Naive thymus-derived CD8-positive, alpha-beta T cell (primary cell): Measurements from ENCODE around the gene NKTR. TPM values are rescaled to one million over a fixed set of nuclear protein-coding genes. Genes with fewer than 3 reads are reported as not detected.

Source experiments
- ATAC-seq, 2 donors: fragments of 150-1000 bp; cut with Tn5 transposase in 1 of 2; sonication (Bioruptor Pico), chemical (Tn5 transposase) in 1 of 2; 1 replicate in 1 of 2; 2 replicates in 1 of 2; pipeline ENCODE4 v1.10.0; 2021; ENCODE audit warnings: mild to moderate bottlenecking in 2 of 2, moderate library complexity in 2 of 2
- POLR2A ChIA-PET: fragments of 350-600 bp; sonication (Branson Sonifier 250); formaldehyde crosslinking; loops from one replicate; lab custom pipeline; 2021; ENCODE audit warnings: antibody characterized with exemption; lab: Charles Lee
- DNase-seq, 10 donors: peaks; one replicate each; pipeline versions ENCODE4 v3.0.0 to v3.0.0-alpha.2; 2020 to 2022
- H3K27ac Mint-ChIP-seq, 10 donors: one replicate each; pipeline ENCODE4 v1.8.0; 2020 to 2022; ENCODE audit warnings: mild to moderate bottlenecking in 10 of 10, mixed read lengths in 10 of 10, moderate library complexity in 4 of 10, inconsistent platforms in 1 of 10
- H3K27me3 Mint-ChIP-seq, 5 donors: one replicate each; pipeline ENCODE4 v1.8.0; 2021 to 2022; ENCODE audit warnings: mixed read lengths in 5 of 5
- H3K36me3 Mint-ChIP-seq, 3 donors: one replicate each; pipeline ENCODE4 v1.8.0; 2020 to 2022; ENCODE audit warnings: mixed read lengths in 3 of 3, mild to moderate bottlenecking in 2 of 3, inconsistent platforms in 1 of 3
- H3K4me1 Mint-ChIP-seq, 4 donors: one replicate each; pipeline ENCODE4 v1.8.0; 2021 to 2022; ENCODE audit warnings: mixed read lengths in 4 of 4
- H3K4me3 Mint-ChIP-seq, 10 donors: one replicate each; pipeline ENCODE4 v1.8.0; 2020 to 2022; ENCODE audit warnings: mild to moderate bottlenecking in 10 of 10, mixed read lengths in 10 of 10, moderate library complexity in 6 of 10, inconsistent platforms in 1 of 10
- H3K9me3 Mint-ChIP-seq, 9 donors: one replicate each; pipeline ENCODE4 v1.8.0; 2020 to 2022; ENCODE audit warnings: mixed read lengths in 9 of 9, mild to moderate bottlenecking in 3 of 9, inconsistent platforms in 1 of 9, moderate library complexity in 1 of 9
- polyA plus RNA-seq, 3 donors: library from polyadenylated mRNA; unstranded; fragments of 300-500 nt; fragmentation: Illumina TruSeq; gene quantifications; one replicate each; pipeline ENCODE4 v1.2.3, GENCODE V29; 2021
- total RNA-seq, 8 experiments: library from RNA in 2 of 8; stranded (reverse) in 2 of 8; gene quantifications; one replicate each; pipeline ENCODE4 v1.2.3 and lab custom pipeline; 2021 to 2026

NKTR gene
- total and polyA plus RNA-seq, 5 experiments from 2014 or later: 9.5 to 254 (median 14.3) TPM

DNA sequence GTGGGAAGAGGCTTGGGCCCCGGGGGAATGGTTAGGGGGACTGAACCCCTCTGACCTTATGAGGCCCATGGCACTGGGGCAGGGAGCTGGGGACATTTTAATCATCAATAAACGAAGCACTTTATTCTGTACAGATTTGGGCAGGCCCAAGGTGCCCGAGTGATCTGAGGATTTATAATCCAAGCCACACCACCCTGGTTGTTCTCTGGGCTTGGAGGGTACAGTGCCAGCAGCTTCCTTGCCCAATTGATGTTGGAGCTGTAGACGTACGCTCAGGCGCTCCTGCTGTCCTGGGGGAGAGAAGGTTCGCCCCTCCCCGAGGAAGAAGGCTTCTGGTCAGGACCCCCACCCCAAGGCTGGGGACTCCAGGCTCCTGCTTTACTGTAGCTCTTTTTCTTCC lies 65.5 kb downstream of the NKTR start:
- POLR2A ChIA-PET: no interaction called here
- peak overlapping the region in 1 of 10 donors; percentile 84 for H3K27ac Mint-ChIP-seq
- no peak for ATAC-seq

GRCh38 chr3:42666577-42666998 lies 66.1 kb downstream of the NKTR start:
- Mint-ChIP-seq H3K27me3 (peaks cover 0 to 1% (median 0%) of the 10 kb centered on the region in 5 donors), H3K4me3 (no peak overlapping the region), H3K36me3 (no peaks in the 10 kb centered on the region), H3K9me3 (peaks cover 0 to 4% (median 0%) of the 10 kb centered on the region in 9 donors), H3K27ac (no peak overlapping the region), H3K4me1 (peaks cover 0 to 3% (median 0%) of the 10 kb centered on the region in 4 donors)
- DNase-seq (no peak), ATAC-seq (no peak)
- POLR2A ChIA-PET: no interaction called here

More for the DNA sequence above, 65.5 kb downstream of the NKTR start:
- Mint-ChIP-seq H3K36me3 (no peaks in the 10 kb centered on the region), H3K4me3 (no peak overlapping the region), H3K9me3 (peaks cover 0 to 4% (median 0%) of the 10 kb centered on the region in 9 donors), H3K27me3 (peaks cover 0 to 1% (median 0%) of the 10 kb centered on the region in 5 donors), H3K4me1 (peaks cover 0 to 3% (median 0%) of the 10 kb centered on the region in 4 donors)
- DNase-seq: no peak

DNA sequence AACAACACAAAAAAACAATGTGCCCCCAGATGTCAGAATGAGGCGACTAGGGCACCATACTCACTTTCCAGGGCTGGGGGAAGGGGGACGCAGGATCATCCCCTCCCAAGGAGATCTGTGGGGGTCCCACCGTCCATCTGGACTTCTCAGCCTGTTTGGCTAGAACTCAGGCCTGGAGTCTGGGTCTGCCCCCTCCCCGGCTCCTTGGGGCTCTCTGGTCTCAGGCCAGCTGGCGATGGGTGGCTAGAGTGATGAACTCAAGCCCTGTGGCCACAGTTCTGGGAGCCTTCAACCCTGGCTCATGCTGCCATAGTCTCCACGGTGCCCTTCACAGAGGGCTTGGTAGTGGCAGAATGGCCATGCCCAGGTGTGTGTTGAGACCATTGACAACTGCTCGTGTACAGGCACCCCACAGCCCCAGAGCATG lies 66.6 kb downstream of the NKTR start:
- DNase-seq: no peak
- Mint-ChIP-seq H3K27me3 (peaks cover 0 to 1% (median 0%) of the 10 kb centered on the region in 5 donors), H3K36me3 (no peaks in the 10 kb centered on the region), H3K4me3 (no peak overlapping the region), H3K9me3 (peaks cover 0 to 7% (median 0%) of the 10 kb centered on the region in 9 donors), H3K4me1 (peaks cover 0 to 3% (median 0%) of the 10 kb centered on the region in 4 donors), H3K27ac (no peak overlapping the region)
- no peak for ATAC-seq
- POLR2A ChIA-PET: no interaction called here

DNA sequence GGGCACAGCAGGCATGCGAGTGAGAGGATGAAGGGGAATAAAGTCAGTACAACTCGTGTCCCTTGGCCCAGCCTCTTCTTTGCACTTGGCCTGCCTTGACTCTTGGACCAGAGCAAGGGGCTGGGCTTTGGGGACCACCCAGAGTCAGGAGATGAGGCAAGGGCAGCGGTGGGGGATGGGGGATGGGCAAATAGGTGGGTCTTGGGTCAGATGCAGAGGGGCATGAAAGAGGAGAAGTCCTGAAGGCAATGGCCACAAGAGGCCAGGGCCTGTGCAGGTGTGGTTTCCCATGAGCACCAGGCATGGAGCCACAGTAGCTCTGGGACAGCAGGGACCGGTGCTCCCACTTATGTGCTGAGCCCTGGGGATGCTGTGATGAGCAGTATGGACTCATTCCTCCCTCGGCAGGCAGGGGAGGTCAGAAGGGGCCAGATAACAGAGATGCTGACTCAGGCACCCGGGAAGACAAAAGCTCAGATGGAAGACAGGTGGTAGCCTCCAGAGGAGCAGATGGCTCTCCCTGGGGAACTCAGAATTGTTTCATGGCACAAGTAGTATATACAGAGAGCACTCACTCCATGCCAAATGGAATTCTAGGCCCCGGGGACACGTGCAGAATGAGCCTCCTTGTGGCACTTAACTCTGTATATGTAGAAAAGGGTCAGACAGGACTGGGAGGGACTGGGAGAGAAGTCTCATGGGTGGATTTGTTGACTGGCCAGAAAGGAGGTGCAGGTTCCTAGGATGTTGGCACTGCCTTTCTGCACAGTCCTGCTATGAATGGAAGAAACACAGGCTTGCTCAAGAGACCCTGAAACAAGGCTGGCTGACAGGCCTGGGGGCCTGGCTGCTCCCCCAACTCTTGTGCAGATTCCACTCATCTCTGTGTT lies 67.3 kb downstream of the NKTR start:
- H3K27ac Mint-ChIP-seq: no peak overlapping the region
- H3K4me1 Mint-ChIP-seq: peaks cover 0 to 3% (median 0%) of the 10 kb centered on the region in 4 donors
- peaks cover 0 to 3% (median 0%) of the 10 kb centered on the region in 3 donors for H3K36me3 Mint-ChIP-seq
- DNase-seq (no peak), ATAC-seq (no peak)
- peaks cover 0 to 13% (median 0%) of the 10 kb centered on the region in 9 donors for H3K9me3 Mint-ChIP-seq
- POLR2A ChIA-PET: interaction anchor here (0.5 kb wide), 1 partner anchor 38 kb away, joined by 3 read pairs; no protein-coding TSS in a partner anchor
- no peak overlapping the region for H3K4me3 Mint-ChIP-seq
- peaks cover 0 to 1% (median 0%) of the 10 kb centered on the region in 5 donors for H3K27me3 Mint-ChIP-seq

GRCh38 chr3:42668413-42668760 lies 67.9 kb downstream of the NKTR start:
- POLR2A ChIA-PET: interaction anchor here (0.5 kb wide), 1 partner anchor 39 kb away, joined by 3 read pairs; no protein-coding TSS in a partner anchor
- Mint-ChIP-seq H3K27ac (no peak overlapping the region), H3K4me1 (peaks cover 0 to 3% (median 0%) of the 10 kb centered on the region in 4 donors)

DNA sequence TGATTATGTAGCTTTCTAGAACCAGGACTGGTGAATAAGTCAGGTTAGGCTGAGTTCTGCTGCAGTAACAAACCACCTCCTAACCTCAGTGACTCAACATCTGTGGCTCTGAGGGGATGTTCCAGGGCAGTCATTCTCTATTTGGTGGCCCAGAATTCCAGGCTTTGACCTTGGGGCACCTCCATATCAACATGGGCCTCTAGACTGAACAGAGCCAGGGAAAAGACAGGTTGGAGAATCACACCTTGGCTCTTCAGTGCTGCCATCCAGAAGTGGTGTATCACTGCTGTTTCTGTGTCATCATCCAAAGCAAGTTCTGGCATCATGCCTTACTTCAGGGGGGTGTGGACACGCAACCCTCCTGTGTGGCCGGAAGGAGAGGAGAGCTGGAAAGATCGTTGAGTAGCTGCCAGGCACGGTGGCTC lies 68.3 kb downstream of the NKTR start:
- Mint-ChIP-seq H3K36me3 (peaks cover 0 to 3% (median 0%) of the 10 kb centered on the region in 3 donors), H3K4me1 (no peaks in the 10 kb centered on the region), H3K9me3 (peaks cover 0 to 15% (median 0%) of the 10 kb centered on the region in 9 donors), H3K27me3 (peaks cover 0 to 1% (median 0%) of the 10 kb centered on the region in 5 donors), H3K27ac (no peak overlapping the region), H3K4me3 (no peak overlapping the region)
- POLR2A ChIA-PET: no interaction called here
- ATAC-seq (no peak), DNase-seq (no peak)

More at GRCh38 chr3:42668413-42668760, 67.9 kb downstream of the NKTR start:
- DNase-seq (no peak), ATAC-seq (no peak)
- H3K27me3 Mint-ChIP-seq: peaks cover 0 to 1% (median 0%) of the 10 kb centered on the region in 5 donors
- peaks cover 0 to 3% (median 0%) of the 10 kb centered on the region in 3 donors for H3K36me3 Mint-ChIP-seq
- peaks cover 0 to 15% (median 0%) of the 10 kb centered on the region in 9 donors for H3K9me3 Mint-ChIP-seq
- H3K4me3 Mint-ChIP-seq: no peak overlapping the region

DNA sequence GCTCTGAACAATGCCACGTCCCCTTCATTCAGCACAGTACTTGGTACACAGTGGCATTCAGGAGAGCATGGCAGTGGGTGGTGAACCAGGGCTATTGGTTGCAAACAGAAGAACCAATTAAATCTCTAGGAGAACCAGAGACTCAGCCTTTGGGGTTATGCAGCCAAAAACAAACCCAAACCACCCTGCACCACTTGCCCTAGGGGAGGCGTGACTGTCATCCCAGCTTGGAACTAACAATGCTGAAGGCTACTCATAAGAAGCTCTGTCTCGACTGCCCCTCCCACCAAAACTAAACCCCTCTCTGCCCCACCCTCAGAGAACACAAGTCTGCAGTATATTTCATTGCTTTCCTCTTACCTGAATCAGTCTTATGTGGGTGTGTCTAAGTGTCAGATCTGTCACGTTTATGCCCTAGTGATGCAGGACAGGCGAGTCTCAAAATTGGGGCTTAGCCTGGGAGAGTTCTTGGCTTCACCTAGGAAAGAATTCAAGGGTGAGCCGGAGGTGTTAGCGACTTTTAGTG lies 69.6 kb downstream of the NKTR start:
- Mint-ChIP-seq H3K4me3 (no peak overlapping the region), H3K4me1 (no peaks in the 10 kb centered on the region), H3K9me3 (peaks cover 0 to 15% (median 0%) of the 10 kb centered on the region in 9 donors), H3K36me3 (peaks cover 0 to 3% (median 0%) of the 10 kb centered on the region in 3 donors), H3K27me3 (peaks cover 0 to 2% (median 0%) of the 10 kb centered on the region in 5 donors), H3K27ac (no peak overlapping the region)
- DNase-seq: no peak
- no peak for ATAC-seq
- POLR2A ChIA-PET: no interaction called here

- DNase-seq: peak in 1 of 10 donors; percentile 4
- Mint-ChIP-seq H3K27me3 (peaks cover 0 to 2% (median 0%) of the 10 kb centered on the region in 5 donors), H3K36me3 (peaks cover 0 to 3% (median 0%) of the 10 kb centered on the region in 3 donors), H3K4me3 (no peak overlapping the region), H3K4me1 (no peaks in the 10 kb centered on the region), H3K27ac (no peak overlapping the region), H3K9me3 (peaks cover 0 to 15% (median 0%) of the 10 kb centered on the region in 9 donors)
- no peak for ATAC-seq
- POLR2A ChIA-PET: no interaction called here
Measured at GRCh38 chr3:42670670-42671069, 70.2 kb downstream of the NKTR start.

- Mint-ChIP-seq H3K4me1 (no peaks in the 10 kb centered on the region), H3K4me3 (no peak overlapping the region), H3K9me3 (peaks cover 0 to 20% (median 10%) of the 10 kb centered on the region in 9 donors), H3K36me3 (peaks cover 0 to 5% (median under 1%) of the 10 kb centered on the region in 3 donors), H3K27me3 (peaks cover 0 to 15% (median 0%) of the 10 kb centered on the region in 5 donors), H3K27ac (no peak overlapping the region)
- ATAC-seq: no peak
- POLR2A ChIA-PET: no interaction called here
- peak in 1 of 10 donors; percentile 21 for DNase-seq
Measured at GRCh38 chr3:42672515-42672914, 72.0 kb downstream of the NKTR start.

DNA sequence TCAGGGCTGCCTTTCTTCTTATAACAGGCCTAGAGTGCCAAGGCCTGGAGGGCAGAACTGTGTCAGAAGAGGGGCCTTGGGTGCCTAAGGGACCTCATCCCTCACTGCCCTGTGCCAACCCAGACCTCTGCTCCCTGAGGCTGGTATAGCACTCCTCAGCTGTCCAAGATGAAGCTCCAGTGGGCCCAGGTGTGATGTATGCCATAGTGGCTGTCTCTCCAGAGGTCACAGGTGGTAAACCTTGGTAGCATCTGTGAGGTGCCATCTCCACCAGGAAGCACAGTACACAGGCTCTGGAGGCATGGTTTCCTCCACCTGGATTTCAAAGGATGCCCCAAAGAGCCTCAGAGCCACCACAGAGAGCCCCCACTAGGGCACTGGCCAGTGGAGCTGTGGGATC lies 72.6 kb downstream of the NKTR start:
- POLR2A ChIA-PET: no interaction called here
- no peak overlapping the region for H3K27ac Mint-ChIP-seq
- no peaks in the 10 kb centered on the region for H3K4me1 Mint-ChIP-seq
- peaks cover 0 to 16% (median 2%) of the 10 kb centered on the region in 5 donors for H3K27me3 Mint-ChIP-seq
- ATAC-seq (no peak), DNase-seq (peak in 1 of 10 donors; percentile 6)
- peaks cover 5 to 25% (median 16%) of the 10 kb centered on the region in 9 donors for H3K9me3 Mint-ChIP-seq
- no peak overlapping the region for H3K4me3 Mint-ChIP-seq
- peaks cover 0 to 11% (median 5%) of the 10 kb centered on the region in 3 donors for H3K36me3 Mint-ChIP-seq

GRCh38 chr3:42674146-42674545 lies 73.7 kb downstream of the NKTR start:
- DNase-seq: no peak
- H3K36me3 Mint-ChIP-seq: peaks cover 0 to 20% (median 8%) of the 10 kb centered on the region in 3 donors
- ATAC-seq: no peak
- H3K27ac Mint-ChIP-seq: no peak overlapping the region
- peaks cover 6 to 35% (median 20%) of the 10 kb centered on the region in 9 donors for H3K9me3 Mint-ChIP-seq
- no peaks in the 10 kb centered on the region for H3K4me1 Mint-ChIP-seq
- H3K4me3 Mint-ChIP-seq: no peak overlapping the region
- H3K27me3 Mint-ChIP-seq: peaks cover 0 to 16% (median 2%) of the 10 kb centered on the region in 5 donors
- POLR2A ChIA-PET: no interaction called here

- ATAC-seq: no peak
- no peaks in the 10 kb centered on the region for H3K4me1 Mint-ChIP-seq
Measured at GRCh38 chr3:42675909-42676308, 75.4 kb downstream of the NKTR start.

More at GRCh38 chr3:42675909-42676308, 75.4 kb downstream of the NKTR start:
- POLR2A ChIA-PET: no interaction called here
- no peak for DNase-seq
- H3K4me3 Mint-ChIP-seq: no peak overlapping the region
- no peak overlapping the region for H3K27ac Mint-ChIP-seq
- peaks cover 0 to 20% (median 8%) of the 10 kb centered on the region in 3 donors for H3K36me3 Mint-ChIP-seq
- H3K27me3 Mint-ChIP-seq: peaks cover 0 to 16% (median 4%) of the 10 kb centered on the region in 5 donors
- H3K9me3 Mint-ChIP-seq: peaks cover 6 to 35% (median 20%) of the 10 kb centered on the region in 9 donors
